SK-N-SH (cell line): Measurements from ENCODE around the gene PRRX1. TPM values are rescaled to one million over a fixed set of nuclear protein-coding genes. Genes with fewer than 3 reads are reported as not detected.
A peak's percentile ranks its signal among the peaks of the same experiment; 100 is the strongest.

Experiments used
- CTCF ChIA-PET: fragments of 300-600, 350-600 bp; formaldehyde crosslinking; extraction: SDS; loops from one replicate; lab custom pipeline; 2021; lab: Yijun Ruan, JAX
- POLR2A ChIA-PET: fragments of 350-600 bp; sonication (Branson Sonifier 250); formaldehyde crosslinking; extraction: SDS; loops from one replicate; lab custom pipeline; 2020; ENCODE audit warnings: antibody characterized with exemption, inconsistent platforms; lab: Yijun Ruan, JAX
- DNase-seq: peaks from one replicate; pipeline ENCODE4 v3.0.0; 2012
- H2AFZ ChIP-seq: fragments of 200-600 bp; sonication (generic); 2 replicates; pipeline ENCODE4 v1.8.1; 2016; ENCODE audit warnings: antibody characterized with exemption, mild to moderate bottlenecking, low read depth
- H3F3A ChIP-seq: fragments of 200-600 bp; sonication (generic); replicated peaks from 2 replicates; pipeline ENCODE3; 2016; ENCODE audit warnings: antibody characterized with exemption, mild to moderate bottlenecking; ENCODE audit not compliant: insufficient read depth
- H3K27ac ChIP-seq, 2 experiments: fragments of 200-500 bp in 1 of 2; fragments of 200-600 bp in 1 of 2; sonication (Bioruptor generic) in 1 of 2; sonication (generic), shearing (Covaris generic) in 1 of 2; 2 replicates each; pipeline versions ENCODE4 v1.5.1 to v1.6.1; 2014 to 2016; ENCODE audit warnings: low read depth in 2 of 2, inconsistent platforms in 1 of 2, low read length in 1 of 2, mild to moderate bottlenecking in 1 of 2, mixed read lengths in 1 of 2
- H3K27me3 ChIP-seq: fragments of 200-600 bp; sonication (generic), shearing (Covaris generic); 2 replicates; pipeline ENCODE4 v1.6.1; 2016; ENCODE audit warnings: mixed run types; ENCODE audit not compliant: insufficient read depth
- H3K36me3 ChIP-seq, 2 experiments: fragments of 200-500 bp in 1 of 2; fragments of 200-600 bp in 1 of 2; sonication (Bioruptor generic) in 1 of 2; sonication (generic) in 1 of 2; replicated peaks in 1 of 2; 2 replicates each; pipeline versions ENCODE3 to v1.5.1; 2014 to 2016; ENCODE audit warnings: low read length in 1 of 2, mild to moderate bottlenecking in 1 of 2; ENCODE audit not compliant: insufficient read depth in 2 of 2, control insufficient read depth in 1 of 2
- H3K4me1 ChIP-seq, 2 experiments: fragments of 200-500 bp in 1 of 2; fragments of 200-600 bp in 1 of 2; sonication (Bioruptor generic) in 1 of 2; sonication (generic), shearing (Covaris generic) in 1 of 2; 2 replicates each; pipeline versions ENCODE4 v1.5.1 to v1.6.1; 2014 to 2016; ENCODE audit warnings: low read depth in 1 of 2, low read length in 1 of 2, mixed run types in 1 of 2; ENCODE audit not compliant: insufficient read depth in 2 of 2, control insufficient read depth in 1 of 2
- H3K4me2 ChIP-seq: fragments of 200-600 bp; sonication (generic), shearing (Covaris generic); 2 replicates; pipeline ENCODE4 v1.6.1; 2017; ENCODE audit warnings: mixed run types
- H3K4me3 ChIP-seq, 2 experiments: fragments of 200-500 bp in 1 of 2; fragments of 200-600 bp in 1 of 2; sonication (Bioruptor generic) in 1 of 2; sonication (generic), shearing (Covaris generic) in 1 of 2; 2 replicates each; pipeline versions ENCODE4 v1.5.1 to v1.8.1; 2014 to 2016; ENCODE audit warnings: low read depth in 2 of 2, inconsistent platforms in 1 of 2, low read length in 1 of 2, mild to moderate bottlenecking in 1 of 2, mixed read lengths in 1 of 2, moderate library complexity in 1 of 2
- H3K79me2 ChIP-seq: fragments of 200-600 bp; sonication (generic); 2 replicates; pipeline ENCODE4 v1.8.1; 2017; ENCODE audit warnings: mild to moderate bottlenecking; ENCODE audit not compliant: insufficient read depth
- H3K9ac ChIP-seq: fragments of 200-600 bp; sonication (generic); 2 replicates; pipeline ENCODE4 v1.6.1; 2017; ENCODE audit warnings: mixed run types
- H3K9me2 ChIP-seq: fragments of 200-600 bp; sonication (generic); 2 replicates; pipeline ENCODE4 v1.6.1; 2017; ENCODE audit warnings: mixed run types
- H3K9me3 ChIP-seq: fragments of 200-600 bp; sonication (generic); 2 replicates; pipeline ENCODE4 v1.6.1; 2017; ENCODE audit warnings: mixed run types, mild to moderate bottlenecking, moderate library complexity
- H4K20me1 ChIP-seq: fragments of 200-600 bp; sonication (generic); 2 replicates; pipeline ENCODE4 v1.6.1; 2017; ENCODE audit warnings: mild to moderate bottlenecking, mixed run types; ENCODE audit not compliant: insufficient read depth
- EP300 ChIP-seq, 2 experiments: IDR thresholded peaks; 2 replicates each; pipeline versions ENCODE4 v1.4.0 to v1.6.1; 2012; ENCODE audit warnings: borderline replicate concordance in 1 of 2, low read depth in 1 of 2, low read length in 1 of 2
- FOXM1 ChIP-seq: IDR thresholded peaks from 2 replicates; pipeline ENCODE4 v1.4.0; 2012; ENCODE audit warnings: low read depth, mild to moderate bottlenecking
- GATA2 ChIP-seq: sonication (generic); formaldehyde crosslinking; IDR thresholded peaks from 2 replicates; pipeline ENCODE4 v1.5.0; 2020; ENCODE audit warnings: mild to moderate bottlenecking, missing genetic modification reagents
- JUND ChIP-seq: IDR thresholded peaks from 2 replicates; pipeline ENCODE4 v1.4.0; 2012
- MXI1 ChIP-seq: IDR thresholded peaks from 2 replicates; pipeline ENCODE4 v1.6.1; 2012; ENCODE audit warnings: mild to moderate bottlenecking, low read depth, low read length, improper control_type of control experiment
- POLR2AphosphoS5 ChIP-seq: IDR thresholded peaks from 2 replicates; pipeline ENCODE4 v1.6.1; 2012; ENCODE audit warnings: low read depth, low read length
- TAF1 ChIP-seq: IDR thresholded peaks from 2 replicates; pipeline ENCODE4 v1.6.1; 2012; ENCODE audit warnings: low read depth, mild to moderate bottlenecking, low read length, moderate library complexity, borderline replicate concordance
- TCF12 ChIP-seq: IDR thresholded peaks from 2 replicates; pipeline ENCODE4 v1.4.0; 2012
- TEAD4 ChIP-seq: IDR thresholded peaks from 2 replicates; pipeline ENCODE4 v1.4.0; 2012; ENCODE audit warnings: mild to moderate bottlenecking, borderline replicate concordance; ENCODE audit not compliant: insufficient read depth
- WGBS: methylation state at CpG from one replicate; pipeline ENCODE4 v1.1.6; 2017; ENCODE audit warnings: low lambda C conversion rate; 5-methylcytosine and 5-hydroxymethylcytosine counted together
- polyA plus RNA-seq, 3 experiments: library from polyadenylated mRNA; depleted of rRNA; stranded (reverse); fragments of >200 nt; gene quantifications; 2 replicates each; pipeline ENCODE4 v1.2.3, GENCODE V29; 2012

PRRX1 gene
- polyA plus RNA-seq, 1 of the 3 experiments (the other 2 are of a cell fraction) = 356 TPM

- H3K79me2 ChIP-seq = peaks cover 100% of the 10 kb centered on the region
- H3K9me3 ChIP-seq = no peaks in the 10 kb centered on the region
- ChIA-PET POLR2A (no interaction called here), CTCF (interaction anchor here (1.0 to 1.5 kb wide), 3 partner anchors 11 to 641 kb away, joined by 3 to 4 read pairs (median 3); partner anchors contain the start of gene FMO4)
- no peak for DNase-seq
- no peak overlapping the region for H2AFZ ChIP-seq
- H4K20me1 ChIP-seq = peaks cover 5% of the 10 kb centered on the region; the same call in 1 of the 2 replicates
- H3K4me2 ChIP-seq = peak overlapping the region; percentile 92
- peaks cover 26 to 75% of the 10 kb centered on the region in 2 experiments for H3K36me3 ChIP-seq
- peaks cover 73% of the 10 kb centered on the region for H3F3A ChIP-seq
- H3K27me3 ChIP-seq = no peaks in the 10 kb centered on the region
- H3K9ac ChIP-seq = peak overlapping the region; percentile 99; the same call in 1 of the 2 replicates
- H3K4me1 ChIP-seq = peaks cover 6 to 35% of the 10 kb centered on the region in 2 experiments
- TF ChIP-seq TEAD4 = no peak
- TF ChIP-seq EP300 (IDR thresholded peaks at IDR 0.05; ENCODE audit: borderline replicate concordance in 1 of 2, low read depth in 1 of 2, low read length in 1 of 2) = no peak
- no peak for TF ChIP-seq FOXM1
- TF ChIP-seq POLR2AphosphoS5 = 0 out of 2 replicates have a peak, but pooled peaks have one; percentile 20
- H3K4me3 ChIP-seq = no peak overlapping the region; a peak in 1 of 4 replicates
- 20% methylated on average over 2 of the region's 2 CpGs for WGBS
- no peaks in the 10 kb centered on the region for H3K9me2 ChIP-seq
- peak overlapping the region; percentile 91 to 99; a peak in 3 of 4 replicates for H3K27ac ChIP-seq
Observed at GRCh38 chr1:170672316-170672715, 8.4 kb downstream of the PRRX1 start.

DNA sequence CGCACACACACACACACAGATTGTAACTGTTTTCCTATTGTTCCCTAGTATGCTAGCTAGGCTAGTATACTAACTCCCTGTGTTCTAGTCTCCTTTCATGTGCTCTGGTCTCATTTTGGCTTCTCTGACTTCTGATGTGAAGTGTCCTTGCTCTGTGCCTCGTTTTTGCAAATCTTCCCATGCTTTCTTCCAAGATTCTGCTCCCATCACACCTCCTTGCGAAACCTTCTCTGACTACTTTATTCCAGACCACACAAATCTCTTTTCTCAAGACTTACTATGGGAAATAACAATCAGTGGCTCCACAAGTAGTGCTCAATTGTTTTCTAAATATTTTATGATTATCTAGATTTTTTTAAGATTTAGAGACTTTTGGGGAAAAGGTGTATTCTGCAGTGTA, 10.3 kb downstream of the PRRX1 start:
- H3K4me2 ChIP-seq = peak overlapping the region; percentile 92
- WGBS = 40% methylated on average over 3 of the region's 3 CpGs
- no peaks in the 10 kb centered on the region for H3K9me2 ChIP-seq
- H3K9me3 ChIP-seq = no peaks in the 10 kb centered on the region
- H3K27me3 ChIP-seq = no peaks in the 10 kb centered on the region
- peak overlapping the region; percentile 91 to 99; a peak in 3 of 4 replicates for H3K27ac ChIP-seq
- peaks cover 24 to 75% of the 10 kb centered on the region in 2 experiments for H3K36me3 ChIP-seq
- peaks cover 21% of the 10 kb centered on the region; the same call in 1 of the 2 replicates for H4K20me1 ChIP-seq
- peak overlapping the region in 1 of 2 experiments; percentile 32; a peak in 1 of 4 replicates for H3K4me3 ChIP-seq
- peaks cover 60% of the 10 kb centered on the region for H3F3A ChIP-seq
- H3K79me2 ChIP-seq = peaks cover 100% of the 10 kb centered on the region
- H3K4me1 ChIP-seq = peaks cover 6 to 45% of the 10 kb centered on the region in 2 experiments
- no peak for TF ChIP-seq TCF12
- no peak for TF ChIP-seq GATA2 (CRISPR knock-in tag)
- ChIA-PET POLR2A (no interaction called here), CTCF (interaction anchor here (1.3 to 2.3 kb wide), 2 partner anchors 10 to 15 kb away, joined by 3 to 10 read pairs; no protein-coding TSS in a partner anchor)
- H2AFZ ChIP-seq = no peak overlapping the region
- DNase-seq = no peak
- peak overlapping the region; percentile 45; the same call in 1 of the 2 replicates for H3K9ac ChIP-seq

- 58% methylated on average over 1 of the region's 1 CpG for WGBS
- H3K9ac ChIP-seq = peak overlapping the region; percentile 45
- no peaks in the 10 kb centered on the region for H3K9me2 ChIP-seq
- H3K27me3 ChIP-seq = no peaks in the 10 kb centered on the region
- CTCF ChIA-PET = interaction anchor here (1.3 to 2.3 kb wide), 2 partner anchors 10 to 14 kb away, joined by 3 to 10 read pairs; no protein-coding TSS in a partner anchor
- H3K79me2 ChIP-seq = peaks cover 100% of the 10 kb centered on the region
- POLR2A ChIA-PET = no interaction called here
- TF ChIP-seq JUND = no peak
- no peak for TF ChIP-seq MXI1
- no peak for TF ChIP-seq TAF1
- TF ChIP-seq, all 33 proteins: peak for 0
- Histone ChIP-seq H3F3A (peaks cover 61% of the 10 kb centered on the region), H2AFZ (no peak overlapping the region), H3K27ac (peak overlapping the region; percentile 91 to 99), H3K36me3 (peaks cover 24 to 72% of the 10 kb centered on the region in 2 experiments), H3K4me3 (peak overlapping the region in 1 of 2 experiments; percentile 32; a peak in 1 of 4 replicates), H4K20me1 (peaks cover 23% of the 10 kb centered on the region; the same call in 1 of the 2 replicates), H3K9me3 (no peaks in the 10 kb centered on the region), H3K4me1 (peaks cover 6 to 46% of the 10 kb centered on the region in 2 experiments), H3K4me2 (peak overlapping the region; percentile 92)
- no peak for DNase-seq
Observed at GRCh38 chr1:170674986-170675385, 11.1 kb downstream of the PRRX1 start.
